Neural cell (in vitro differentiated cells): ENCODE data around the gene ACP7. TPM values are rescaled to one million over a fixed set of nuclear protein-coding genes. Genes with fewer than 3 reads are reported as not detected.

ENCODE experiments used
- H2AFZ ChIP-seq: fragments of 200-600, 300-800 bp; sonication (generic), shearing (Covaris generic); 2 replicates; pipeline ENCODE4 v1.6.0; 2014; ENCODE audit warnings: low read depth, mild to moderate bottlenecking, antibody characterized with exemption, low read length, moderate library complexity
- H3F3A ChIP-seq: fragments of 200-600 bp; shearing (Covaris generic); 2 replicates; pipeline ENCODE4 v1.6.1; 2016; ENCODE audit warnings: mild to moderate bottlenecking, moderate library complexity, mixed read lengths, antibody characterized with exemption, low read length; ENCODE audit not compliant: insufficient read depth, poor library complexity, severe bottlenecking
- H3K27ac ChIP-seq: fragments of 200-600, 300-800 bp; sonication (generic), shearing (Covaris generic); 2 replicates; pipeline ENCODE4 v1.5.1; 2014; ENCODE audit warnings: mild to moderate bottlenecking, low read length, moderate library complexity
- H3K27me3 ChIP-seq: fragments of 300-800, 200-600 bp; sonication (generic), shearing (Covaris generic); 2 replicates; pipeline ENCODE4 v1.6.0; 2014; ENCODE audit warnings: mild to moderate bottlenecking, low read depth, low read length, moderate library complexity; ENCODE audit not compliant: insufficient read depth
- H3K36me3 ChIP-seq: fragments of 300-800, 200-600 bp; sonication (generic), shearing (Covaris generic); 2 replicates; pipeline ENCODE4 v1.5.1; 2014; ENCODE audit warnings: mild to moderate bottlenecking, antibody characterized with exemption, low read length, moderate library complexity; ENCODE audit not compliant: insufficient read depth
- H3K4me2 ChIP-seq: fragments of 300-800, 200-600 bp; sonication (generic), shearing (Covaris generic); 2 replicates; pipeline ENCODE4 v1.6.0; 2014; ENCODE audit warnings: mild to moderate bottlenecking, low read length
- H3K4me3 ChIP-seq: fragments of 300-800, 200-600 bp; sonication (generic), shearing (Covaris generic); 2 replicates; pipeline ENCODE4 v1.5.1; 2014; ENCODE audit warnings: mild to moderate bottlenecking, low read length, moderate library complexity
- H3K79me2 ChIP-seq: fragments of 200-600 bp; shearing (Covaris generic); replicated peaks from 2 replicates; pipeline ENCODE4 v1.6.0; 2014; ENCODE audit warnings: mild to moderate bottlenecking, low read length, moderate library complexity; ENCODE audit not compliant: insufficient read depth
- H3K9ac ChIP-seq: fragments of 300-800, 200-600 bp; sonication (generic), shearing (Covaris generic); 2 replicates; pipeline ENCODE4 v1.6.1; 2016; ENCODE audit warnings: mild to moderate bottlenecking, low read length, mixed read lengths
- H3K9me2 ChIP-seq: fragments of 200-600 bp; shearing (Covaris generic); 2 replicates; pipeline ENCODE4 v1.6.1; 2016; ENCODE audit warnings: mild to moderate bottlenecking, low read length, mixed read lengths; ENCODE audit not compliant: insufficient read depth
- H3K9me3 ChIP-seq: fragments of 200-600, 300-800 bp; sonication (generic), shearing (Covaris generic); 2 replicates; pipeline ENCODE4 v1.6.1; 2016; ENCODE audit warnings: mild to moderate bottlenecking, mixed run types, low read length, moderate library complexity, mixed read lengths
- H4K20me1 ChIP-seq: fragments of 200-600 bp; shearing (Covaris generic); 2 replicates; pipeline ENCODE4 v1.6.1; 2016; ENCODE audit warnings: mild to moderate bottlenecking, mixed run types; ENCODE audit not compliant: insufficient read depth
- EP300 ChIP-seq: fragments of 450-650 bp; conservative IDR thresholded peaks from 2 replicates; pipeline ENCODE4 v1.6.1; 2014; ENCODE audit warnings: antibody characterized with exemption, mild to moderate bottlenecking, moderate library complexity; ENCODE audit not compliant: poor library complexity, severe bottlenecking
- EZH2 ChIP-seq: fragments of 200-600, 300-800 bp; shearing (Covaris generic), sonication (generic); IDR thresholded peaks from 2 replicates; pipeline ENCODE4 v1.6.1; 2014; ENCODE audit warnings: antibody characterized with exemption, low read length, borderline replicate concordance, mild to moderate bottlenecking; ENCODE audit not compliant: insufficient read depth, poor library complexity, severe bottlenecking
- MXI1 ChIP-seq: fragments of 450-650 bp; conservative IDR thresholded peaks from 2 replicates; pipeline ENCODE4 v1.6.1; 2014; ENCODE audit warnings: antibody characterized with exemption, mild to moderate bottlenecking; ENCODE audit not compliant: poor library complexity, severe bottlenecking
- POLR2AphosphoS5 ChIP-seq: IDR thresholded peaks from 2 replicates; pipeline ENCODE4 v1.6.1; 2012
- RAD21 ChIP-seq: fragments of 450-650 bp; conservative IDR thresholded peaks from 2 replicates; pipeline ENCODE4 v1.6.1; 2014; ENCODE audit warnings: antibody characterized with exemption, mild to moderate bottlenecking, moderate library complexity
- REST ChIP-seq: IDR thresholded peaks from 2 replicates; pipeline ENCODE4 v1.6.1; 2012; ENCODE audit warnings: borderline replicate concordance
- SMC3 ChIP-seq: fragments of 450-650 bp; conservative IDR thresholded peaks from 2 replicates; pipeline ENCODE4 v1.6.1; 2014; ENCODE audit warnings: antibody characterized with exemption, mild to moderate bottlenecking, moderate library complexity; ENCODE audit not compliant: poor library complexity
- TAF1 ChIP-seq: IDR thresholded peaks from 2 replicates; pipeline ENCODE4 v1.6.1; 2012; ENCODE audit warnings: low read depth
- polyA plus RNA-seq: library from polyadenylated mRNA; depleted of rRNA; stranded (reverse); fragments of >200 nt; gene quantifications from 2 replicates; pipeline ENCODE4 v1.2.3, GENCODE V29; 2014
- TF ChIP-seq, protein P1 (sequence below): fragments of 450-650 bp; IDR thresholded peaks from 2 replicates; pipeline ENCODE4 v1.5.1; 2014; ENCODE audit warnings: antibody characterized with exemption, mild to moderate bottlenecking, moderate library complexity; ENCODE audit not compliant: poor library complexity, severe bottlenecking

The ACP7 gene
- polyA plus RNA-seq, 1 donor from 2014 or later, result not detected

- no peak overlapping the region for H3K9ac ChIP-seq
- H4K20me1 ChIP-seq, result no peaks in the 10 kb centered on the region
- no peak overlapping the region for H3K27ac ChIP-seq
- H3K79me2 ChIP-seq, result peaks cover 11% of the 10 kb centered on the region
- no peak overlapping the region for H2AFZ ChIP-seq
- no peak overlapping the region for H3K4me2 ChIP-seq
- H3K36me3 ChIP-seq, result no peaks in the 10 kb centered on the region
- no peaks in the 10 kb centered on the region for H3K9me2 ChIP-seq
- H3K27me3 ChIP-seq, result no peaks in the 10 kb centered on the region
- no peaks in the 10 kb centered on the region for H3K9me3 ChIP-seq
- no peaks in the 10 kb centered on the region for H3F3A ChIP-seq
- H3K4me3 ChIP-seq, result no peak overlapping the region
- no peak for TF ChIP-seq EP300
- TF ChIP-seq EZH2, result no peak
- TF ChIP-seq TAF1, result no peak
- TF ChIP-seq SMC3, result no peak
- TF ChIP-seq MXI1, result no peak
- TF ChIP-seq, protein P1, sequence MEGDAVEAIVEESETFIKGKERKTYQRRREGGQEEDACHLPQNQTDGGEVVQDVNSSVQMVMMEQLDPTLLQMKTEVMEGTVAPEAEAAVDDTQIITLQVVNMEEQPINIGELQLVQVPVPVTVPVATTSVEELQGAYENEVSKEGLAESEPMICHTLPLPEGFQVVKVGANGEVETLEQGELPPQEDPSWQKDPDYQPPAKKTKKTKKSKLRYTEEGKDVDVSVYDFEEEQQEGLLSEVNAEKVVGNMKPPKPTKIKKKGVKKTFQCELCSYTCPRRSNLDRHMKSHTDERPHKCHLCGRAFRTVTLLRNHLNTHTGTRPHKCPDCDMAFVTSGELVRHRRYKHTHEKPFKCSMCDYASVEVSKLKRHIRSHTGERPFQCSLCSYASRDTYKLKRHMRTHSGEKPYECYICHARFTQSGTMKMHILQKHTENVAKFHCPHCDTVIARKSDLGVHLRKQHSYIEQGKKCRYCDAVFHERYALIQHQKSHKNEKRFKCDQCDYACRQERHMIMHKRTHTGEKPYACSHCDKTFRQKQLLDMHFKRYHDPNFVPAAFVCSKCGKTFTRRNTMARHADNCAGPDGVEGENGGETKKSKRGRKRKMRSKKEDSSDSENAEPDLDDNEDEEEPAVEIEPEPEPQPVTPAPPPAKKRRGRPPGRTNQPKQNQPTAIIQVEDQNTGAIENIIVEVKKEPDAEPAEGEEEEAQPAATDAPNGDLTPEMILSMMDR, result no peak
- TF ChIP-seq RAD21, result no peak
- TF ChIP-seq REST, result no peak
Measured at GRCh38 chr19:39138221-39139211, 54.3 kb downstream of the ACP7 start.

- no peak overlapping the region for H2AFZ ChIP-seq
- H3K9me2 ChIP-seq, result no peaks in the 10 kb centered on the region
- no peaks in the 10 kb centered on the region for H3F3A ChIP-seq
- no peak overlapping the region for H3K4me2 ChIP-seq
- no peak overlapping the region for H3K27ac ChIP-seq
- no peak overlapping the region for H3K4me3 ChIP-seq
- no peak overlapping the region for H3K9ac ChIP-seq
- H3K9me3 ChIP-seq, result no peaks in the 10 kb centered on the region
- no peaks in the 10 kb centered on the region for H3K36me3 ChIP-seq
- TF ChIP-seq SMC3 (no peak), EP300 (no peak), REST (no peak), EZH2 (no peak), POLR2AphosphoS5 (no peak), RAD21 (no peak), MXI1 (no peak), TAF1 (no peak)
- TF ChIP-seq, protein P1, result no peak
- no peaks in the 10 kb centered on the region for H4K20me1 ChIP-seq
- no peaks in the 10 kb centered on the region for H3K27me3 ChIP-seq
- peaks cover 11% of the 10 kb centered on the region for H3K79me2 ChIP-seq
Measured at GRCh38 chr19:39139305-39139874, 55.2 kb downstream of the ACP7 start.
